Trophoblast cell (in vitro differentiated cells and primary cell): ENCODE measurements around the gene RASGEF1C.

Source experiments
- DNase-seq, 2 donors: peaks; one replicate each; pipeline ENCODE4 v3.0.0-alpha.2; 2016
- H2AFZ ChIP-seq: 2 replicates; pipeline ENCODE4 v1.6.1; 2013; ENCODE audit warnings: low read length, moderate library complexity, mild to moderate bottlenecking; ENCODE audit not compliant: insufficient read depth, poor library complexity
- H2AK5ac ChIP-seq: 2 replicates; pipeline ENCODE4 v1.6.1; 2013; ENCODE audit warnings: mild to moderate bottlenecking, low read length
- H2BK120ac ChIP-seq: 2 replicates; pipeline ENCODE4 v1.6.1; 2013; ENCODE audit warnings: low read length, mild to moderate bottlenecking, moderate library complexity; ENCODE audit not compliant: insufficient read depth, poor library complexity
- H2BK12ac ChIP-seq: 2 replicates; pipeline ENCODE4 v1.6.1; 2013; ENCODE audit warnings: mild to moderate bottlenecking, low read length, moderate library complexity
- H2BK5ac ChIP-seq: 2 replicates; pipeline ENCODE4 v1.6.1; 2013; ENCODE audit warnings: low read length, low read depth, moderate library complexity, mild to moderate bottlenecking; ENCODE audit not compliant: poor library complexity
- H3K14ac ChIP-seq: 2 replicates; pipeline ENCODE4 v1.6.1; 2013; ENCODE audit warnings: mild to moderate bottlenecking, low read length
- H3K18ac ChIP-seq: 2 replicates; pipeline ENCODE4 v1.6.1; 2013; ENCODE audit warnings: mild to moderate bottlenecking, low read length
- H3K23ac ChIP-seq: 2 replicates; pipeline ENCODE4 v1.6.1; 2013; ENCODE audit warnings: low read length
- H3K27ac ChIP-seq: 2 replicates; pipeline ENCODE4 v1.5.1; 2013; ENCODE audit warnings: low read depth, mild to moderate bottlenecking, inconsistent platforms, low read length, moderate library complexity
- H3K27me3 ChIP-seq: 2 replicates; pipeline ENCODE4 v1.6.1; 2013; ENCODE audit warnings: inconsistent platforms, mild to moderate bottlenecking, low read length, moderate library complexity; ENCODE audit not compliant: insufficient read depth
- H3K36me3 ChIP-seq, 2 experiments: 1 replicate in 1 of 2; 2 replicates in 1 of 2; pipeline ENCODE4 v1.6.1; 2013; ENCODE audit warnings: low read length in 2 of 2, mild to moderate bottlenecking in 2 of 2, moderate library complexity in 1 of 2; ENCODE audit not compliant: insufficient read depth in 2 of 2, control insufficient read depth in 1 of 2
- H3K4ac ChIP-seq: 2 replicates; pipeline ENCODE4 v1.6.1; 2013; ENCODE audit warnings: low read depth, mild to moderate bottlenecking, low read length, moderate library complexity
- H3K4me1 ChIP-seq, 2 experiments: 1 replicate in 1 of 2; 2 replicates in 1 of 2; pipeline ENCODE4 v1.6.1; 2013; ENCODE audit warnings: low read length in 2 of 2, mild to moderate bottlenecking in 2 of 2, moderate library complexity in 1 of 2; ENCODE audit not compliant: insufficient read depth in 2 of 2, control insufficient read depth in 1 of 2
- H3K4me2 ChIP-seq: 2 replicates; pipeline ENCODE4 v1.6.1; 2013; ENCODE audit warnings: inconsistent platforms, mild to moderate bottlenecking, low read length, moderate library complexity
- H3K4me3 ChIP-seq: 2 replicates; pipeline ENCODE4 v1.5.1; 2013; ENCODE audit warnings: mild to moderate bottlenecking, low read depth, low read length, inconsistent platforms
- H3K79me1 ChIP-seq: one replicate; pipeline ENCODE4 v1.6.1; 2013; ENCODE audit warnings: low read length
- H3K79me2 ChIP-seq: 2 replicates; pipeline ENCODE4 v1.6.1; 2013; ENCODE audit warnings: low read length, mild to moderate bottlenecking; ENCODE audit not compliant: control insufficient read depth, insufficient read depth, poor library complexity
- H3K9ac ChIP-seq: 2 replicates; pipeline ENCODE4 v1.6.1; 2013; ENCODE audit warnings: mild to moderate bottlenecking, low read length
- H3K9me3 ChIP-seq: 2 replicates; pipeline ENCODE4 v1.6.1; 2013; ENCODE audit warnings: low read depth, mild to moderate bottlenecking, control low read depth, inconsistent platforms, low read length; ENCODE audit not compliant: insufficient read depth
- H4K12ac ChIP-seq: 2 replicates; pipeline ENCODE4 v1.6.1; 2013; ENCODE audit warnings: low read depth, mild to moderate bottlenecking, low read length, moderate library complexity
- H4K8ac ChIP-seq: 2 replicates; pipeline ENCODE4 v1.6.1; 2013; ENCODE audit warnings: low read depth, mild to moderate bottlenecking, low read length, moderate library complexity
- H4K91ac ChIP-seq: one replicate; pipeline ENCODE4 v1.6.1; 2013; ENCODE audit warnings: low read depth, mild to moderate bottlenecking, low read length, moderate library complexity
- WGBS: extraction: QIAGEN DNeasy Blood & Tissue Kit; methylation state at CpG from one replicate; pipeline ENCODE4 v1.1.7; 2013; ENCODE audit warnings: missing lambda C conversion rate; ENCODE audit not compliant: insufficient read length, insufficient coverage; ENCODE audit errors: extremely low coverage; 5-methylcytosine and 5-hydroxymethylcytosine counted together

Gene RASGEF1C

GRCh38 chr5:180135967-180136629, 72.9 kb downstream of the RASGEF1C start:
- DNase-seq, result no peak
- no peak overlapping the region for H4K8ac ChIP-seq
- H2BK5ac ChIP-seq, result no peak overlapping the region
- H3K79me2 ChIP-seq, result no peaks in the 10 kb centered on the region
- H4K12ac ChIP-seq, result no peak overlapping the region
- H2BK12ac ChIP-seq, result no peak overlapping the region
- H2AK5ac ChIP-seq, result no peak overlapping the region
- H2AFZ ChIP-seq, result no peak overlapping the region
- H3K36me3 ChIP-seq, result no peaks in the 10 kb centered on the region
- H3K27me3 ChIP-seq, result no peaks in the 10 kb centered on the region
- H3K27ac ChIP-seq, result no peak overlapping the region
- no peak overlapping the region for H3K9ac ChIP-seq
- no peak overlapping the region for H4K91ac ChIP-seq
- H3K23ac ChIP-seq, result no peak overlapping the region
- H3K4me2 ChIP-seq, result no peak overlapping the region
- H3K4me3 ChIP-seq, result no peak overlapping the region
- H2BK120ac ChIP-seq, result no peak overlapping the region
- no CpG with 5 or more reads among the region's 43 CpGs for WGBS
- H3K4ac ChIP-seq, result no peak overlapping the region
- H3K14ac ChIP-seq, result no peak overlapping the region
- H3K18ac ChIP-seq, result no peak overlapping the region
- H3K4me1 ChIP-seq, result no peaks in the 10 kb centered on the region
- peaks cover 2% of the 10 kb centered on the region for H3K9me3 ChIP-seq
- H3K79me1 ChIP-seq, result no peaks in the 10 kb centered on the region

GRCh38 chr5:180135128-180135955, 73.7 kb downstream of the RASGEF1C start:
- Histone ChIP-seq H4K12ac (no peak overlapping the region), H4K8ac (no peak overlapping the region), H2AFZ (no peak overlapping the region), H3K79me1 (no peaks in the 10 kb centered on the region), H3K27me3 (no peaks in the 10 kb centered on the region), H4K91ac (no peak overlapping the region), H3K9ac (no peak overlapping the region), H3K4me3 (no peak overlapping the region), H3K9me3 (peaks cover 2% of the 10 kb centered on the region), H3K4me1 (no peaks in the 10 kb centered on the region), H3K27ac (no peak overlapping the region), H2BK12ac (no peak overlapping the region), H3K4ac (no peak overlapping the region), H2BK5ac (no peak overlapping the region), H3K79me2 (no peaks in the 10 kb centered on the region), H3K23ac (no peak overlapping the region), H2AK5ac (no peak overlapping the region), H3K18ac (no peak overlapping the region), H3K36me3 (no peaks in the 10 kb centered on the region), H3K14ac (no peak overlapping the region), H2BK120ac (no peak overlapping the region), H3K4me2 (no peak overlapping the region)
- DNase-seq, result peak in 1 of 2 donors; percentile 28
- WGBS, result no CpG with 5 or more reads among the region's 13 CpGs

GRCh38 chr5:180133971-180134508, 75.0 kb downstream of the RASGEF1C start:
- no peak overlapping the region for H2BK5ac ChIP-seq
- H3K79me1 ChIP-seq, result no peaks in the 10 kb centered on the region
- H3K23ac ChIP-seq, result no peak overlapping the region
- no peaks in the 10 kb centered on the region for H3K4me1 ChIP-seq
- H3K9me3 ChIP-seq, result peaks cover 2% of the 10 kb centered on the region
- no peak overlapping the region for H3K18ac ChIP-seq
- H4K91ac ChIP-seq, result no peak overlapping the region
- H2AFZ ChIP-seq, result no peak overlapping the region
- no peak for DNase-seq
- H2BK120ac ChIP-seq, result no peak overlapping the region
- no peaks in the 10 kb centered on the region for H3K36me3 ChIP-seq
- H3K79me2 ChIP-seq, result no peaks in the 10 kb centered on the region
- WGBS, result no CpG with 5 or more reads among the region's 9 CpGs
- no peak overlapping the region for H2BK12ac ChIP-seq
- H3K9ac ChIP-seq, result no peak overlapping the region
- H4K12ac ChIP-seq, result no peak overlapping the region
- no peak overlapping the region for H4K8ac ChIP-seq
- H3K14ac ChIP-seq, result no peak overlapping the region
- no peak overlapping the region for H2AK5ac ChIP-seq
- H3K4me2 ChIP-seq, result no peak overlapping the region
- no peak overlapping the region for H3K4ac ChIP-seq
- H3K27me3 ChIP-seq, result no peaks in the 10 kb centered on the region
- H3K4me3 ChIP-seq, result no peak overlapping the region
- H3K27ac ChIP-seq, result no peak overlapping the region

GRCh38 chr5:180133551-180133950, 75.5 kb downstream of the RASGEF1C start:
- WGBS, result no CpG with 5 or more reads among the region's 4 CpGs
- no peak overlapping the region for H4K8ac ChIP-seq
- H3K4me3 ChIP-seq, result no peak overlapping the region
- no peak overlapping the region for H2BK5ac ChIP-seq
- H3K9me3 ChIP-seq, result peaks cover 2% of the 10 kb centered on the region
- no peak overlapping the region for H4K12ac ChIP-seq
- no peak overlapping the region for H3K18ac ChIP-seq
- no peaks in the 10 kb centered on the region for H3K27me3 ChIP-seq
- H3K23ac ChIP-seq, result no peak overlapping the region
- H2BK12ac ChIP-seq, result no peak overlapping the region
- H3K4me1 ChIP-seq, result no peaks in the 10 kb centered on the region
- no peak overlapping the region for H2AK5ac ChIP-seq
- no peak overlapping the region for H3K4ac ChIP-seq
- no peak overlapping the region for H2AFZ ChIP-seq
- H3K27ac ChIP-seq, result no peak overlapping the region
- H3K79me1 ChIP-seq, result no peaks in the 10 kb centered on the region
- DNase-seq, result peak; percentile 26 to 84
- H3K79me2 ChIP-seq, result no peaks in the 10 kb centered on the region
- H3K4me2 ChIP-seq, result no peak overlapping the region
- no peak overlapping the region for H3K14ac ChIP-seq
- no peak overlapping the region for H2BK120ac ChIP-seq
- H4K91ac ChIP-seq, result no peak overlapping the region
- H3K9ac ChIP-seq, result no peak overlapping the region
- H3K36me3 ChIP-seq, result no peaks in the 10 kb centered on the region
